Fibroblast of villous mesenchyme (primary cell): Measurements from ENCODE around the gene SPDYE5. TPM values are rescaled to one million over a fixed set of nuclear protein-coding genes. Genes with fewer than 3 reads are reported as not detected.

Experiments
- DNase-seq: peaks from one replicate; pipeline ENCODE4 v3.0.0-alpha.2; 2010; ENCODE audit warnings: low read depth
- H3K4me3 ChIP-seq: 2 replicates; pipeline ENCODE4 v1.5.1; 2011; ENCODE audit warnings: low read depth, mild to moderate bottlenecking, low read length
- small RNA-seq: library from RNA; depleted of rRNA; stranded (forward); fragments of <200 nt; gene quantifications from one replicate; pipeline ENCODE3, GENCODE V24; 2012
- total RNA-seq: library from RNA; depleted of rRNA; stranded (reverse); fragments of >200 nt; gene quantifications from 2 replicates; pipeline ENCODE4 v1.2.3, GENCODE V29; 2012
- TF ChIP-seq, protein P1 (sequence below): IDR thresholded peaks from 2 replicates; pipeline ENCODE4 v1.5.1; 2012; ENCODE audit warnings: low read depth, mild to moderate bottlenecking, low read length; ENCODE audit not compliant: insufficient read depth

Gene SPDYE5
- total RNA-seq, 1 donor = not detected

GRCh38 chr7:75546237-75547015 is 54.3 kb downstream of the SPDYE5 start:
- no peak for DNase-seq
- no peak overlapping the region for H3K4me3 ChIP-seq
- TF ChIP-seq, protein P1, sequence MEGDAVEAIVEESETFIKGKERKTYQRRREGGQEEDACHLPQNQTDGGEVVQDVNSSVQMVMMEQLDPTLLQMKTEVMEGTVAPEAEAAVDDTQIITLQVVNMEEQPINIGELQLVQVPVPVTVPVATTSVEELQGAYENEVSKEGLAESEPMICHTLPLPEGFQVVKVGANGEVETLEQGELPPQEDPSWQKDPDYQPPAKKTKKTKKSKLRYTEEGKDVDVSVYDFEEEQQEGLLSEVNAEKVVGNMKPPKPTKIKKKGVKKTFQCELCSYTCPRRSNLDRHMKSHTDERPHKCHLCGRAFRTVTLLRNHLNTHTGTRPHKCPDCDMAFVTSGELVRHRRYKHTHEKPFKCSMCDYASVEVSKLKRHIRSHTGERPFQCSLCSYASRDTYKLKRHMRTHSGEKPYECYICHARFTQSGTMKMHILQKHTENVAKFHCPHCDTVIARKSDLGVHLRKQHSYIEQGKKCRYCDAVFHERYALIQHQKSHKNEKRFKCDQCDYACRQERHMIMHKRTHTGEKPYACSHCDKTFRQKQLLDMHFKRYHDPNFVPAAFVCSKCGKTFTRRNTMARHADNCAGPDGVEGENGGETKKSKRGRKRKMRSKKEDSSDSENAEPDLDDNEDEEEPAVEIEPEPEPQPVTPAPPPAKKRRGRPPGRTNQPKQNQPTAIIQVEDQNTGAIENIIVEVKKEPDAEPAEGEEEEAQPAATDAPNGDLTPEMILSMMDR = no peak

Small RNAs within 50 kb of the gene (small RNA-seq; reads per million reads assigned to genes)
- gene AC211429.1 (not detected), gene RF00019 (not detected)

Other genes starting within 250 kb of the SPDYE5 start
- gene TRIM73, start 96.7 kb upstream of the SPDYE5 start, total RNA-seq = 0.64 and 0.86 TPM in 2 replicates
- 9.7 and 10.8 TPM in 2 replicates for gene POM121C, start 6.0 kb upstream of the SPDYE5 start, total RNA-seq
- gene HIP1, start 246.6 kb downstream of the SPDYE5 start, total RNA-seq = 21.2 and 30.9 TPM in 2 replicates